ENCODE results near the gene ARL14EP.
A peak's percentile ranks its signal among the peaks of the same experiment; 100 is the strongest.

Gene ARL14EP

GRCh38 chr11:30322826-30323710, at the start of gene ARL14EP:
TSS of gene ARL14EP (plus strand) at chr11:30323104. CDS start at chr11:30330949, 7,845 bp downstream.
- Histone ChIP-seq H3K4me1 (peaks cover 9% of the 10 kb centered on the region), H3K27me3 (ENCODE audit: low read depth) (no peaks in the 10 kb centered on the region), H3K36me3 (replicated peaks) (no peaks in the 10 kb centered on the region), H3K9me3 (no peaks in the 10 kb centered on the region), H3K4me3 (peak within 1 kb of the TSS; percentile 74)
- in situ Hi-C loops (cut with MboI; ENCODE audit: low sequenced_read_pairs): loop anchor here (10.0 kb wide), 1 partner anchor 592 kb away; no protein-coding TSS in a partner anchor
- DNase-seq (ENCODE audit: low spot score in 2 of 2): peak; percentile 93 to 96

DNA sequence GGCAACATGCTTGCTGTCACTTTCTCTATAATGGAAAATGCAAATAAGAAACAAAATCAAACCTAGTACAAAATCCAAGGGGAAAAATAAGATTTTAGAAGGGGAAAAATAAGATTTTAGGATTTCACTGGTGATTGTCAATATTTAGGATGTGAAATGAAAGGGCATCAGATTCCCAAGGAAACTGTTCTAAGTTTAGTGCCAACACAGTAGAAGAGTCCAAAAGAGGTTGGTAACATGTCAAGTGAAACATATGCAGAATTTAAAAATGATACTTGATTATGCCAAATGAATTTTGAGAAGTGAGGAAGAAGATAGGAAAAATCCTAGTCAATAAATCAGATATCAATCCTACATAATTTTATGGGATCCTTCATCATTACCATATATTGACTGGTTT, 45.7 kb upstream of the ARL14EP start:
- H3K27me3 ChIP-seq (ENCODE audit: low read depth): peaks cover 4% of the 10 kb centered on the region; the same call in 1 of the 2 replicates
- DNase-seq (ENCODE audit: low spot score in 2 of 2): no peak
- H3K4me3 ChIP-seq: no peak overlapping the region
- no peaks in the 10 kb centered on the region for H3K9me3 ChIP-seq
- H3K36me3 ChIP-seq (replicated peaks): no peaks in the 10 kb centered on the region
- in situ Hi-C loops (cut with MboI; ENCODE audit: low sequenced_read_pairs): no loop called here
- no peaks in the 10 kb centered on the region; the same call in 1 of the 2 replicates for H3K4me1 ChIP-seq

- no peak overlapping the region for H3K4me3 ChIP-seq
- no peaks in the 10 kb centered on the region for H3K36me3 ChIP-seq (replicated peaks)
- in situ Hi-C loops (cut with MboI; ENCODE audit: low sequenced_read_pairs): no loop called here
Measured at GRCh38 chr11:30279796-30280195, 43.1 kb upstream of the ARL14EP start.

GRCh38 chr11:30281476-30282288, 41.2 kb upstream of the ARL14EP start:
- no peaks in the 10 kb centered on the region for H3K9me3 ChIP-seq
- no peak overlapping the region for H3K4me3 ChIP-seq
- no peak for DNase-seq (ENCODE audit: low spot score in 2 of 2)
- H3K27me3 ChIP-seq (ENCODE audit: low read depth): peaks cover 3% of the 10 kb centered on the region; the same call in 1 of the 2 replicates
- no peaks in the 10 kb centered on the region for H3K4me1 ChIP-seq
- in situ Hi-C loops (cut with MboI; ENCODE audit: low sequenced_read_pairs): no loop called here
- no peaks in the 10 kb centered on the region for H3K36me3 ChIP-seq (replicated peaks)

More at GRCh38 chr11:30279796-30280195, 43.1 kb upstream of the ARL14EP start:
- Histone ChIP-seq H3K9me3 (no peaks in the 10 kb centered on the region), H3K27me3 (ENCODE audit: low read depth) (peaks cover 4% of the 10 kb centered on the region; the same call in 1 of the 2 replicates), H3K4me1 (no peaks in the 10 kb centered on the region; the same call in 1 of the 2 replicates)
- DNase-seq (ENCODE audit: low spot score in 2 of 2): no peak

- peaks cover 3% of the 10 kb centered on the region; the same call in 1 of the 2 replicates for H3K27me3 ChIP-seq (ENCODE audit: low read depth)
- no peaks in the 10 kb centered on the region for H3K9me3 ChIP-seq
- H3K36me3 ChIP-seq (replicated peaks): no peaks in the 10 kb centered on the region
- no peak overlapping the region for H3K4me3 ChIP-seq
- in situ Hi-C loops (cut with MboI; ENCODE audit: low sequenced_read_pairs): no loop called here
- H3K4me1 ChIP-seq: no peaks in the 10 kb centered on the region
- no peak for DNase-seq (ENCODE audit: low spot score in 2 of 2)
Measured at GRCh38 chr11:30282289-30282631, 40.6 kb upstream of the ARL14EP start.

GRCh38 chr11:30284836-30285235, 38.1 kb upstream of the ARL14EP start:
- H3K9me3 ChIP-seq: no peaks in the 10 kb centered on the region
- H3K4me1 ChIP-seq: no peaks in the 10 kb centered on the region
- H3K36me3 ChIP-seq (replicated peaks): no peaks in the 10 kb centered on the region
- H3K4me3 ChIP-seq: no peak overlapping the region
- in situ Hi-C loops (cut with MboI; ENCODE audit: low sequenced_read_pairs): no loop called here
- no peak for DNase-seq (ENCODE audit: low spot score in 2 of 2)
- 0 out of 2 replicates have a peak, but pooled peaks cover 3% of the 10 kb centered on the region for H3K27me3 ChIP-seq (ENCODE audit: low read depth)

DNA sequence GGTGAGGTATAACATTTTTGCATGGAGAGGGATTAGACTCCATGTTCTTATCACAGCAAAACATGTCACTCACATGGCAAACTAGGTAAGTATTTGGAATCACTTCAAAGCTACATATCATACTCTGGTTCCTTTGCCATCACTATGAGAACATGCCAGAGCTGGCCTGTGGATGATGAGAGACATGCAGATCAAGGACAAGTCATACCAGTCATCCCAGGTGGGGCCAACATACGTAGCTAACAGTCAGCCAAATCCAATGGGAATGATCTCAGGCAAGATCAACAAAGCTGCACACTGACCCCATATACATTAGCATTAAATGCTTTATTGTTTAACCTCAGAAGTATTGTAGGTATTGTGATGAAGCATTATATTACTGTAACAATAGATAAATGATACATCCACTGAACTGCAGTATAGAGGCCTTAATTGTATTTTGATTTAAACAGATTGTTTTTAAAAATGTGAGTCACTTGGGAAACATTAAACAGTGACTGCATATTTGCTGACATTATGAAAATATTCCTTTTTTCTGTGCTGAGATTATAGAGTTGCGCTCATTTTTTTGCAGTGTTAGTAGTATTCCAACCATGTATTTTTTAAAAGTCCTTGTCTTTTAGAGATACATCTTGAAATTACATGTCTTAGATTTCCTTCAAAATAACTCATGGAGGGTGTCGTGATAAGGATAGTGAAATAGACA, 37.3 kb upstream of the ARL14EP start:
- H3K9me3 ChIP-seq: no peaks in the 10 kb centered on the region
- no peak overlapping the region for H3K4me3 ChIP-seq
- no peaks in the 10 kb centered on the region for H3K4me1 ChIP-seq
- in situ Hi-C loops (cut with MboI; ENCODE audit: low sequenced_read_pairs): no loop called here
- no peaks in the 10 kb centered on the region for H3K36me3 ChIP-seq (replicated peaks)
- DNase-seq (ENCODE audit: low spot score in 2 of 2): no peak
- 0 out of 2 replicates have a peak, but pooled peaks cover 3% of the 10 kb centered on the region for H3K27me3 ChIP-seq (ENCODE audit: low read depth)

GRCh38 chr11:30291331-30291730, 31.6 kb upstream of the ARL14EP start:
- Histone ChIP-seq H3K4me1 (no peaks in the 10 kb centered on the region), H3K9me3 (no peaks in the 10 kb centered on the region), H3K4me3 (no peak overlapping the region), H3K27me3 (ENCODE audit: low read depth) (0 out of 2 replicates have a peak, but pooled peaks cover 2% of the 10 kb centered on the region), H3K36me3 (replicated peaks) (no peaks in the 10 kb centered on the region)
- in situ Hi-C loops (cut with MboI; ENCODE audit: low sequenced_read_pairs): no loop called here
- no peak for DNase-seq (ENCODE audit: low spot score in 2 of 2)

DNA sequence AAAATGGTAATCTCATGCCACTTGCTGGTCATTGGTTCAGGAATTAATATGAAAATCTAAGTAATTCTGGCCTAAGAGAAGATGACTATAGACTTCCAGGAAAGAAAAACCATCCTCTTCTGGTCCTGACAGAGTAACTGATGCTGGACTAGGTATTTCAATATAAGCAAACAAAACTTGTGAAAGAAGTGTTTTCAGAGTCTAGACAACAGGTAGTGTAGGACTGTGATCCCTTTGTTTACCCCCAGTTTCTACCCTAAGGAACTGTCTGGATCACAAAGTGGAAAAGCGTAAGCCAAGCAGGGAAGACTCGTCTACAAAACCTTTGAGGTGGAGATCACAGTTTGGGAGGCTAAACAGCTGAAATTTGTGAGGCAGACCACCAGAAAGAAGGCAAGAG, 30.4 kb upstream of the ARL14EP start:
- no peak overlapping the region for H3K4me3 ChIP-seq
- H3K9me3 ChIP-seq: no peaks in the 10 kb centered on the region
- in situ Hi-C loops (cut with MboI; ENCODE audit: low sequenced_read_pairs): no loop called here
- H3K36me3 ChIP-seq (replicated peaks): no peaks in the 10 kb centered on the region
- no peaks in the 10 kb centered on the region for H3K27me3 ChIP-seq (ENCODE audit: low read depth)
- H3K4me1 ChIP-seq: no peaks in the 10 kb centered on the region
- no peak for DNase-seq (ENCODE audit: low spot score in 2 of 2)

DNA sequence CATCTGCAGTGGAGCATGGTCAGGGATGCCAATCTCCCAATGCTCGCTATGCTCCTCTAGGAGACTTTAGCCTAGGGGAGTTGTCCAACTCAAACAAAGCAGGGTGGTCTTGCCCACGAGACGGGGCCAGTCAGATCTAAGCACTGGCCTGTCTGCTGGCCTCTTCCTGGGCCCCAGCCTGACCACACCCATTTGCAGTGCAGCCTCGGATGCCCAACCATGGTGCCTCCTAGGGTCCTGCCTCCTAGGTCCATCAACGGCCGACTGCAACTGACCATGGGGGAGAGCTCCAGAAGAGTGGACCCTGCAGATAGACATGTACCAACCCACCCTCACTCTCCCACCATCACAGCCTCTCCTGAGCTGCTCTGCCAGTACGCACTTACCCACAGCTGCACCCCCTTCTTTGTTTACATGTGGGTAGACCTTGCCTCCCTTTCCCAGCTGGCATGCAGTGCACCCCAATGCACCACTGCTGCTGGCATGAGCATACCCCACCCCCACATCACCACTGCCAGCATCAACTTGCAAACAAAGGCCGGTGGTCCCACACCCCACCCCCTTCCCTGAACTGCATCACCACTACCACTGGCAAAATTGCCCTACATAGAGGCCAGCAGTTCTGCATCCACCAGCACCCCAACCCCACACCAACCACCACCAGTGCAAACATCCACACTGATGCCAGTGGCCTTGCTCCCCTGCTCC, 27.6 kb upstream of the ARL14EP start:
- no peaks in the 10 kb centered on the region for H3K36me3 ChIP-seq (replicated peaks)
- in situ Hi-C loops (cut with MboI; ENCODE audit: low sequenced_read_pairs): no loop called here
- H3K9me3 ChIP-seq: no peaks in the 10 kb centered on the region
- no peak overlapping the region for H3K4me3 ChIP-seq
- no peak for DNase-seq (ENCODE audit: low spot score in 2 of 2)
- H3K4me1 ChIP-seq: no peaks in the 10 kb centered on the region
- no peaks in the 10 kb centered on the region for H3K27me3 ChIP-seq (ENCODE audit: low read depth)

GRCh38 chr11:30304620-30305019, 18.3 kb upstream of the ARL14EP start:
- Histone ChIP-seq H3K9me3 (no peaks in the 10 kb centered on the region), H3K27me3 (ENCODE audit: low read depth) (peaks cover 2% of the 10 kb centered on the region; the same call in 1 of the 2 replicates), H3K4me1 (no peaks in the 10 kb centered on the region), H3K4me3 (no peak overlapping the region), H3K36me3 (replicated peaks) (no peaks in the 10 kb centered on the region)
- in situ Hi-C loops (cut with MboI; ENCODE audit: low sequenced_read_pairs): no loop called here
- no peak for DNase-seq (ENCODE audit: low spot score in 2 of 2)

GRCh38 chr11:30310623-30311022, 12.3 kb upstream of the ARL14EP start:
- Histone ChIP-seq H3K27me3 (ENCODE audit: low read depth) (no peaks in the 10 kb centered on the region), H3K4me3 (no peak overlapping the region), H3K4me1 (no peaks in the 10 kb centered on the region), H3K36me3 (replicated peaks) (no peaks in the 10 kb centered on the region), H3K9me3 (no peaks in the 10 kb centered on the region)
- in situ Hi-C loops (cut with MboI; ENCODE audit: low sequenced_read_pairs): no loop called here
- no peak for DNase-seq (ENCODE audit: low spot score in 2 of 2)

DNA sequence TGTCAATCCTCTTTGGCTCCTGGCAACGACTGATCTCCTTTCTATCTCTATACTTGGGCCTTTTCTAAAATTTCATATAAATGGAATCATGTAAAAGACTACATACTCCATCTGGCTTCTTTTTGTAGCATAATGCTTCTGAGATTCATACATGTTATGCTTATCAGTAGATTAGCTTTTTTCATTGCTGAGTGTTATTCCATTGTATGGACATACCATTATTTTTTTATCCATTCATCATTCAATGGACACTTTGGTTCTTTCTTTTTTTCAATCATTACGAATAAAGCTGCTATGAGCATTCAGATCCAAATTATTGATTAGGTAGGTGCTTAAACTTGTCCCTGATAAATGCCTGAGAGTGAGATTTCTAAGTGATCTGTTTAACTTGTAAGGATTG, 11.7 kb upstream of the ARL14EP start:
- no peak for DNase-seq (ENCODE audit: low spot score in 2 of 2)
- Histone ChIP-seq H3K4me3 (no peak overlapping the region), H3K9me3 (no peaks in the 10 kb centered on the region), H3K36me3 (replicated peaks) (no peaks in the 10 kb centered on the region), H3K27me3 (ENCODE audit: low read depth) (no peaks in the 10 kb centered on the region), H3K4me1 (no peaks in the 10 kb centered on the region)
- in situ Hi-C loops (cut with MboI; ENCODE audit: low sequenced_read_pairs): no loop called here
